Transverse colon (tissue), 4 donors: Measurements from ENCODE around the gene SLC7A9. TPM values are rescaled to one million over a fixed set of nuclear protein-coding genes. Genes with fewer than 3 reads are reported as not detected.

Experiments
- DNase-seq: peaks from one replicate; pipeline ENCODE4 v3.0.0-alpha.2; 2019
- H3K27ac ChIP-seq, 4 donors: fragments of 200-600 bp; sonication (generic); 2 replicates each; pipeline ENCODE4 v1.5.1; 2016 to 2018; ENCODE audit warnings: inconsistent platforms in 4 of 4
- H3K27me3 ChIP-seq: fragments of 200-600 bp; sonication (generic); 2 replicates; pipeline ENCODE4 v1.5.1; 2017; ENCODE audit warnings: inconsistent platforms
- H3K36me3 ChIP-seq, 4 donors: fragments of 200-600 bp; sonication (generic); 2 replicates each; pipeline ENCODE4 v1.5.1; 2017 to 2019; ENCODE audit warnings: inconsistent platforms in 4 of 4
- H3K4me1 ChIP-seq, 4 donors: fragments of 200-600 bp; sonication (generic); 2 replicates each; pipeline ENCODE4 v1.5.1; 2017 to 2020; ENCODE audit warnings: inconsistent platforms in 4 of 4
- H3K4me3 ChIP-seq, 4 donors: fragments of 200-600 bp; sonication (generic); 1 replicate in 1 of 4; 2 replicates in 3 of 4; pipeline versions ENCODE4 v1.5.1 to v1.6.1; 2017 to 2019; ENCODE audit warnings: inconsistent platforms in 4 of 4
- H3K9me3 ChIP-seq, 2 donors: fragments of 200-600 bp; sonication (generic); 2 replicates each; pipeline ENCODE4 v1.5.1; 2017 to 2019; ENCODE audit warnings: inconsistent platforms in 2 of 2
- EP300 ChIP-seq: sonication (generic); formaldehyde crosslinking; IDR thresholded peaks from one replicate; pipeline ENCODE4 v1.6.1; 2017; ENCODE audit warnings: antibody characterized with exemption, low read depth
- POLR2A ChIP-seq: fragments of 450-650 bp; IDR thresholded peaks from one replicate; pipeline ENCODE4 v1.6.1; 2016; ENCODE audit warnings: antibody characterized with exemption, mild to moderate bottlenecking, moderate library complexity
- POLR2AphosphoS5 ChIP-seq, 3 donors: sonication (generic); formaldehyde crosslinking; IDR thresholded peaks; one replicate each; pipeline ENCODE4 v1.6.1; 2016; ENCODE audit warnings: antibody characterized with exemption in 3 of 3
- WGBS, 2 donors: methylation state at CpG; one replicate each; pipeline ENCODE4 v1.1.5; 2018; ENCODE audit warnings: low coverage in 1 of 2; 5-methylcytosine and 5-hydroxymethylcytosine counted together
- in situ Hi-C, 4 donors: fragments of 200-750 bp; cut with MboI; loops; one replicate each; pipeline versions ENCODE4 v1.15.0 to v1.15.1; 2017; ENCODE audit warnings: low sequenced_read_pairs in 3 of 4, low pct_ligation_motif_present in 1 of 4, low pct_unique_long_range_greater_than_20kb in 1 of 4
- intact Hi-C: fragments of 100-400 bp; cut with DNase I; formaldehyde crosslinking; loops from one replicate; pipeline ENCODE4 v1.15.1; 2023; ENCODE audit warnings: low total_unique reads
- total RNA-seq, 4 donors: library from RNA; depleted of rRNA; stranded (reverse); fragments of >200 nt; gene quantifications; one replicate each; pipeline ENCODE4 v1.1.0, GENCODE V29; 2016
- TF ChIP-seq, protein P1 (sequence below), 5 experiments: fragments of 200-600 bp in 3 of 5; fragments of 450-650 bp in 2 of 5; sonication (generic) in 3 of 5; IDR thresholded peaks; 1 replicate in 2 of 5; 2 replicates in 3 of 5; pipeline ENCODE4 v1.5.1; 2016 to 2017; ENCODE audit warnings: antibody characterized with exemption in 5 of 5, inconsistent platforms in 3 of 5, mild to moderate bottlenecking in 2 of 5, moderate library complexity in 1 of 5

The SLC7A9 gene
- total RNA-seq, 4 donors from 2014 or later: 2.5 to 11.2 TPM; not detected in 2

DNA sequence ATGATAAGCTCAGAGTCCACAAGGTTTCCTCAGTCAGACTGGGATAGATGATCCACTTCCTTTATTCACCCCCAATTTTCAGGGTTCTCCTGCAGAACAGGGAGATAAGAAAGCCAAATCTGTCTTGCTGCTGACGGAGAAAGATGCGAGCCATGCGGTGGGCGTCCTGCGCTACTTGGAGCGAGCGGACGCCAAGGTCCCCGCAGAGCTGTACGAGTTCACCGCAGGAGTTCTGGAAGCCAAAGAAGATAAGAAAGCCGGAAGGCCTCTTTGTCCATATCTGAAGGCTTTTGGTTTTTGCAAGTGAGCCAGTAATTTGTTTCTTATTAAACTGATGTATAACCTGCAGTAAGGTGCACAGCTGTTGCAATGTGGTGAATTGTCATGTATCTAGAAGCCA is 66.7 kb downstream of the SLC7A9 start:
- Histone ChIP-seq H3K36me3 (no peaks in the 10 kb centered on the region), H3K4me1 (no peaks in the 10 kb centered on the region), H3K27me3 (peaks cover 3% of the 10 kb centered on the region), H3K9me3 (no peaks in the 10 kb centered on the region), H3K27ac (no peak overlapping the region), H3K4me3 (no peak overlapping the region)
- no peak for TF ChIP-seq POLR2A
- no peak for TF ChIP-seq POLR2AphosphoS5 (IDR thresholded peaks at IDR 0.05)
- TF ChIP-seq, protein P1, sequence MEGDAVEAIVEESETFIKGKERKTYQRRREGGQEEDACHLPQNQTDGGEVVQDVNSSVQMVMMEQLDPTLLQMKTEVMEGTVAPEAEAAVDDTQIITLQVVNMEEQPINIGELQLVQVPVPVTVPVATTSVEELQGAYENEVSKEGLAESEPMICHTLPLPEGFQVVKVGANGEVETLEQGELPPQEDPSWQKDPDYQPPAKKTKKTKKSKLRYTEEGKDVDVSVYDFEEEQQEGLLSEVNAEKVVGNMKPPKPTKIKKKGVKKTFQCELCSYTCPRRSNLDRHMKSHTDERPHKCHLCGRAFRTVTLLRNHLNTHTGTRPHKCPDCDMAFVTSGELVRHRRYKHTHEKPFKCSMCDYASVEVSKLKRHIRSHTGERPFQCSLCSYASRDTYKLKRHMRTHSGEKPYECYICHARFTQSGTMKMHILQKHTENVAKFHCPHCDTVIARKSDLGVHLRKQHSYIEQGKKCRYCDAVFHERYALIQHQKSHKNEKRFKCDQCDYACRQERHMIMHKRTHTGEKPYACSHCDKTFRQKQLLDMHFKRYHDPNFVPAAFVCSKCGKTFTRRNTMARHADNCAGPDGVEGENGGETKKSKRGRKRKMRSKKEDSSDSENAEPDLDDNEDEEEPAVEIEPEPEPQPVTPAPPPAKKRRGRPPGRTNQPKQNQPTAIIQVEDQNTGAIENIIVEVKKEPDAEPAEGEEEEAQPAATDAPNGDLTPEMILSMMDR (IDR thresholded peaks at IDR 0.05): no peak
- no peak for TF ChIP-seq EP300
- no peak for DNase-seq
- intact Hi-C loops (no loop called here), in situ Hi-C loops (no loop called here)
- WGBS, 2 donors: 93 to 95% methylated on average over 3 to 12 of the region's 12 CpGs

DNA sequence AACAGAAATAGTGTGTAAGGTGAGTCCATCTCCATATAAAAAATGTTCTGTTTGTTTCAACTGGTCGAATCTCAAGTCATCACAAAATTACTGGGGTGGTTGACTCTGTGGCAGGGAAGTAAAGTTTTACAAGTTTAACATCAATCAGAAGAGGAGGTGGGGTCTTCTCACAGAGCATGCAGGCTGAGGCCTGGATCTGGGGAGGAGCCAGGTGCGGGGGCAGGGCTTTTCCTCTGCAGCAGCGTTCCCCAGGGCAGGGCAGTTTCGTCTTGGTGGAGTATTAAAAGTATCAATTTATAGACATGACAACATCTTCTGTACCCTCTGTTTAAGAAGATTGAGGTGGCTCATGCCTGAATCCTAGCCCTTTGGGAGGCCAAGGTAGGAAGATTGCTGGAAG is 68.8 kb downstream of the SLC7A9 start:
- WGBS, 2 donors: 0 to 27% methylated on average over 1 to 4 of the region's 4 CpGs
- intact Hi-C loops: no loop called here
- no peak for TF ChIP-seq POLR2A
- no peak for TF ChIP-seq EP300
- TF ChIP-seq, protein P1 (IDR thresholded peaks at IDR 0.05): no peak
- no peak for TF ChIP-seq POLR2AphosphoS5 (IDR thresholded peaks at IDR 0.05)

DNA sequence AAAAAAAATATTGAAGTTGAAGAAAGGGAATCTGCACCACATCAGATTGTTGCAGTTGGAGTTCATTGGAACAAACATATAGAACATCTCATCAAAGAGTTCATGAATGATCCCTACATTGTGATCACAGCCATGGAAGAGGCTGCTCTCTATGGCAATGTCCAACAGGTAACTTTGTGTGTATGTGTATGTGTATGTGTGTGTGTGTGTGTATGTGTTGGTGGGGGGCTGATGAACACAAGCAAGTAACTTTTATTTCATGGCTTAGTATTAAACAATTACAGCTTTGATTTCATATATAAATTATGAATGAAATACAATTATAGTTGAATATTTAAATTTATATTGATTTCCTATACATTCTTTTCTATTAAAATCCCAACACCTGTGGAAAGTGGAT is 69.4 kb downstream of the SLC7A9 start:
- intact Hi-C loops: no loop called here

More for the DNA sequence above, 68.8 kb downstream of the SLC7A9 start:
- no peaks in the 10 kb centered on the region for H3K9me3 ChIP-seq
- H3K27ac ChIP-seq: no peak overlapping the region
- H3K36me3 ChIP-seq: no peaks in the 10 kb centered on the region
- in situ Hi-C loops: no loop called here
- DNase-seq: no peak
- no peaks in the 10 kb centered on the region for H3K4me1 ChIP-seq
- no peaks in the 10 kb centered on the region for H3K27me3 ChIP-seq
- H3K4me3 ChIP-seq: no peak overlapping the region

DNA sequence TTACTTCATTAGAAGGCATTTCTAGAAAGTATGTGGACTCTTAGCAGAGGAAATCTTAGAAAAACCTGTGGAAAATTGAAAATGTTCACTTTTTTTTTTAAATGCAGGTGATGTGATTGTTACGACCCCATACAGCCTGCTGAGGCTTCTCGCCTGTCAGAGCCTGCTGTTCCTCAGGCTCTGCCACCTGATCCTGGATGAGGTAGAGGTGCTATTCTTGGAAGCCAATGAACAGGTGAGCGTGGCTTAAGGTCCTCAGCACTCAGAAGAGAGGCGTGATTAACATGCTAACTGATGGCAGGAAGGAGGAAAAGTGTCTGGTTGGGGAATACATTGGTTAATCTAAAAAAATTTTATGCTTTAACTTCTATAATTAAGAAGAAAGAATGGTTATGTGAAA is 71.4 kb downstream of the SLC7A9 start:
- Histone ChIP-seq H3K4me3 (no peak overlapping the region), H3K4me1 (no peaks in the 10 kb centered on the region), H3K36me3 (no peaks in the 10 kb centered on the region), H3K9me3 (no peaks in the 10 kb centered on the region), H3K27ac (no peak overlapping the region), H3K27me3 (no peaks in the 10 kb centered on the region)
- no peak for TF ChIP-seq POLR2A
- TF ChIP-seq, protein P1 (IDR thresholded peaks at IDR 0.05): no peak
- no peak for TF ChIP-seq EP300
- TF ChIP-seq POLR2AphosphoS5 (IDR thresholded peaks at IDR 0.05): no peak
- 72 to 79% methylated on average over 4 of the region's 4 CpGs for WGBS, 2 donors
- in situ Hi-C loops (no loop called here), intact Hi-C loops (no loop called here)
- DNase-seq: no peak

More for the DNA sequence above, 69.4 kb downstream of the SLC7A9 start:
- H3K4me1 ChIP-seq: no peaks in the 10 kb centered on the region
- no peak overlapping the region for H3K27ac ChIP-seq
- TF ChIP-seq, protein P1 (IDR thresholded peaks at IDR 0.05): no peak
- TF ChIP-seq POLR2A (no peak), POLR2AphosphoS5 (IDR thresholded peaks at IDR 0.05) (no peak), EP300 (no peak)
- H3K36me3 ChIP-seq: no peaks in the 10 kb centered on the region
- no peaks in the 10 kb centered on the region for H3K27me3 ChIP-seq
- H3K9me3 ChIP-seq: no peaks in the 10 kb centered on the region
- DNase-seq: no peak
- H3K4me3 ChIP-seq: no peak overlapping the region
- in situ Hi-C loops: no loop called here
